HepG2 (cell line): ENCODE measurements around the gene ARHGAP30. TPM values are rescaled to one million over a fixed set of nuclear protein-coding genes. Genes with fewer than 3 reads are reported as not detected.

ENCODE experiments used
- CTCF ChIP-seq: sonication (generic); formaldehyde crosslinking; IDR thresholded peaks from 2 replicates; pipeline ENCODE4 v1.5.0; 2020; ENCODE audit warnings: mild to moderate bottlenecking, missing genetic modification reagents, moderate library complexity
- DNMT1 ChIP-seq: sonication (generic); formaldehyde crosslinking; IDR thresholded peaks from 2 replicates; pipeline ENCODE4 v1.5.1; 2020; ENCODE audit warnings: mild to moderate bottlenecking, missing genetic modification reagents
- DR1 ChIP-seq: sonication (generic); formaldehyde crosslinking; IDR thresholded peaks from 2 replicates; pipeline ENCODE4 v1.8.0; 2021; ENCODE audit warnings: mild to moderate bottlenecking, missing genetic modification reagents, inconsistent platforms
- ETV5 ChIP-seq: IDR thresholded peaks from 2 replicates; pipeline ENCODE4 v1.6.1; 2018; ENCODE audit warnings: missing biosample characterization, missing genetic modification reagents, inconsistent platforms, borderline replicate concordance
- MED8 ChIP-seq: sonication (generic); formaldehyde crosslinking; IDR thresholded peaks from 2 replicates; pipeline ENCODE4 v1.8.1; 2023; ENCODE audit warnings: mild to moderate bottlenecking, missing genetic modification reagents; ENCODE audit not compliant: insufficient replicate concordance
- MXI1 ChIP-seq: IDR thresholded peaks from 3 replicates; pipeline ENCODE4 v1.6.1; 2012; ENCODE audit warnings: low read depth, low read length, inconsistent platforms, borderline replicate concordance
- POGK ChIP-seq: sonication (generic); formaldehyde crosslinking; conservative IDR thresholded peaks from 2 replicates; pipeline ENCODE4 v1.8.0; 2022; ENCODE audit warnings: mild to moderate bottlenecking, moderate library complexity, missing genetic modification reagents
- PRMT3 ChIP-seq: sonication (generic); formaldehyde crosslinking; IDR thresholded peaks from 2 replicates; pipeline ENCODE4 v1.8.1; 2022; ENCODE audit warnings: low read depth, mild to moderate bottlenecking, moderate library complexity, missing genetic modification reagents, borderline replicate concordance
- REL ChIP-seq: sonication (generic); formaldehyde crosslinking; conservative IDR thresholded peaks from 2 replicates; pipeline ENCODE4 v1.8.0; 2022; ENCODE audit warnings: mild to moderate bottlenecking, missing genetic modification reagents, moderate library complexity
- RFXANK ChIP-seq: IDR thresholded peaks from 2 replicates; pipeline ENCODE4 v1.6.1; 2016
- SOX5 ChIP-seq: IDR thresholded peaks from 2 replicates; pipeline ENCODE4 v1.6.1; 2016; ENCODE audit warnings: borderline replicate concordance
- XRCC5 ChIP-seq: fragments of 200-400 bp; formaldehyde crosslinking; optimal IDR thresholded peaks from 2 replicates; pipeline ENCODE3; 2017; ENCODE audit warnings: mild to moderate bottlenecking, low read length
- ZFP91 ChIP-seq: sonication (generic); formaldehyde crosslinking; IDR thresholded peaks from 2 replicates; pipeline ENCODE4 v1.9.0; 2022; ENCODE audit warnings: missing genetic modification reagents, mild to moderate bottlenecking, borderline replicate concordance
- ZMYM2 ChIP-seq: sonication (generic); formaldehyde crosslinking; IDR thresholded peaks from 2 replicates; pipeline ENCODE4 v1.8.0; 2022; ENCODE audit warnings: mild to moderate bottlenecking, missing genetic modification reagents
- ZNF232 ChIP-seq: sonication (generic); formaldehyde crosslinking; IDR thresholded peaks from 2 replicates; pipeline ENCODE4 v1.4.0; 2020; ENCODE audit warnings: missing genetic modification reagents, borderline replicate concordance
- ZNF331 ChIP-seq: sonication (generic); formaldehyde crosslinking; IDR thresholded peaks from 2 replicates; pipeline ENCODE4 v1.4.0; 2020; ENCODE audit warnings: missing genetic modification reagents
- ZNF33B ChIP-seq: sonication (generic); formaldehyde crosslinking; IDR thresholded peaks from 2 replicates; pipeline ENCODE4 v1.5.1; 2020; ENCODE audit warnings: mild to moderate bottlenecking, missing genetic modification reagents
- ZNF354B ChIP-seq: sonication (generic); formaldehyde crosslinking; IDR thresholded peaks from 2 replicates; pipeline ENCODE4 v1.8.0; 2022; ENCODE audit warnings: mild to moderate bottlenecking, missing genetic modification reagents
- ZNF556 ChIP-seq: sonication (generic); formaldehyde crosslinking; IDR thresholded peaks from 2 replicates; pipeline ENCODE4 v1.4.0; 2020; ENCODE audit warnings: mild to moderate bottlenecking, missing genetic modification reagents, borderline replicate concordance
- ZNF788 ChIP-seq: sonication (generic); formaldehyde crosslinking; IDR thresholded peaks from 2 replicates; pipeline ENCODE4 v1.5.0; 2020; ENCODE audit warnings: mild to moderate bottlenecking, missing genetic modification reagents, borderline replicate concordance
- polyA plus RNA-seq, 8 experiments: library from polyadenylated mRNA; depleted of rRNA in 3 of 8; stranded (reverse) in 7 of 8; unstranded in 1 of 8; fragments of >200 nt; fragmentation: Illumina TruSeq in 4 of 8; extraction: Trizol in 4 of 8; gene quantifications; 2 replicates each; pipeline versions ENCODE4 v1.2.1 to v1.2.3, GENCODE V29; 2011 to 2016; ENCODE audit warnings: low read depth in 4 of 8, missing spikeins in 1 of 8, mixed read lengths in 1 of 8; ENCODE audit not compliant: insufficient read depth in 1 of 8
- total RNA-seq, 5 experiments: library from RNA; depleted of rRNA; stranded (reverse); fragments of >200 nt; fragmentation: Illumina TruSeq; extraction: Trizol; gene quantifications; 2 replicates each; pipeline ENCODE4 v1.2.3, GENCODE V29; 2016; ENCODE audit warnings: low read depth in 1 of 5

ARHGAP30 gene
- total and polyA plus RNA-seq, 2 of the 13 experiments (the other 11 are each of a cell fraction or from before 2014, with no cell fraction given): 0.13 to 0.20 TPM

GRCh38 chr1:161098210-161099068 is 28.7 kb upstream of the ARHGAP30 start, which contains the start of gene KLHDC9 (continued):
- TF ChIP-seq ZNF232 (CRISPR knock-in tag) (0 out of 2 replicates have a peak, but pooled peaks have one; percentile 56), DNMT1 (no peak), PRMT3 (CRISPR knock-in tag) (no peak), RFXANK (CRISPR knock-in tag) (0 out of 2 replicates have a peak, but pooled peaks have one; percentile 55), ZNF556 (CRISPR knock-in tag) (no peak), REL (CRISPR knock-in tag) (no peak), ZNF788 (CRISPR knock-in tag) (no peak), MXI1 (peak; percentile 79; the same call in 2 of the 3 replicates), ZFP91 (CRISPR knock-in tag) (peak; percentile 52; the same call in 1 of the 2 replicates), SOX5 (no peak), MED8 (CRISPR knock-in tag) (peak; percentile 34), POGK (0 out of 2 replicates have a peak, but pooled peaks have one; percentile 22), ZMYM2 (CRISPR knock-in tag) (0 out of 2 replicates have a peak, but pooled peaks have one; percentile 11), XRCC5 (peak; percentile 59), ZNF354B (CRISPR knock-in tag) (no peak), ZNF33B (CRISPR knock-in tag) (0 out of 2 replicates have a peak, but pooled peaks have one; percentile 25), CTCF (peak; percentile 50), ETV5 (peak; percentile 50; the same call in 1 of the 2 replicates), DR1 (CRISPR knock-in tag) (no peak), ZNF331 (CRISPR knock-in tag) (peak; percentile 31; the same call in 1 of the 2 replicates)
- TF ChIP-seq, all 625 proteins: peak for 87
